Measurements from ENCODE around the gene FAM168A.
"Not testable (repeated sequence)": the region's sequence is repeated elsewhere in the genome, so short reads cannot be mapped to it uniquely, and the experiment has no call there.

The FAM168A gene

GRCh38 chr11:73579641-73580434, 18.1 kb downstream of the FAM168A start:
- no peak for TF ChIP-seq POLR2A (IDR thresholded peaks at IDR 0.05; ENCODE audit: low read depth, low read length)
- DNase-seq (ENCODE audit: insufficient read length, low spot score): no peak
- FAIRE-seq: no peak

- no peak for TF ChIP-seq POLR2A (IDR thresholded peaks at IDR 0.05; ENCODE audit: low read depth, low read length)
- FAIRE-seq (no peak), DNase-seq (ENCODE audit: insufficient read length, low spot score) (no peak)
Observed at GRCh38 chr11:73578592-73579185, 19.2 kb downstream of the FAM168A start.

GRCh38 chr11:73577496-73577917, 20.4 kb downstream of the FAM168A start:
- FAIRE-seq (no peak), DNase-seq (ENCODE audit: insufficient read length, low spot score) (no peak)
- no peak for TF ChIP-seq POLR2A (IDR thresholded peaks at IDR 0.05; ENCODE audit: low read depth, low read length)

- DNase-seq (ENCODE audit: insufficient read length, low spot score) (no peak), FAIRE-seq (no peak)
- no peak for TF ChIP-seq POLR2A (IDR thresholded peaks at IDR 0.05; ENCODE audit: low read depth, low read length)
Observed at GRCh38 chr11:73576185-73576614, 21.7 kb downstream of the FAM168A start.

- DNase-seq (ENCODE audit: insufficient read length, low spot score); FAIRE-seq: not testable (repeated sequence)
Observed at GRCh38 chr11:73571982-73572381, 25.9 kb downstream of the FAM168A start.

- peak; percentile 61 for FAIRE-seq
- no peak for DNase-seq (ENCODE audit: insufficient read length, low spot score)
Observed at GRCh38 chr11:73570415-73571114, 27.3 kb downstream of the FAM168A start.

GRCh38 chr11:73566977-73567755, 30.7 kb downstream of the FAM168A start:
- no peak for DNase-seq (ENCODE audit: insufficient read length, low spot score)
- TF ChIP-seq POLR2A (IDR thresholded peaks at IDR 0.05; ENCODE audit: low read depth, low read length): no peak
- FAIRE-seq: no peak

More at GRCh38 chr11:73570415-73571114, 27.3 kb downstream of the FAM168A start:
- TF ChIP-seq POLR2A (IDR thresholded peaks at IDR 0.05; ENCODE audit: low read depth, low read length): no peak

- no peak for FAIRE-seq
- TF ChIP-seq POLR2A (IDR thresholded peaks at IDR 0.05; ENCODE audit: low read depth, low read length): no peak
- DNase-seq (ENCODE audit: insufficient read length, low spot score): no peak
Observed at GRCh38 chr11:73566422-73566821, 31.5 kb downstream of the FAM168A start.

- FAIRE-seq: no peak
Observed at GRCh38 chr11:73565804-73566203, 32.1 kb downstream of the FAM168A start.

GRCh38 chr11:73564903-73565302, 33.0 kb downstream of the FAM168A start:
- FAIRE-seq (no peak), DNase-seq (ENCODE audit: insufficient read length, low spot score) (no peak)
- TF ChIP-seq POLR2A (IDR thresholded peaks at IDR 0.05; ENCODE audit: low read depth, low read length): no peak

More at GRCh38 chr11:73565804-73566203, 32.1 kb downstream of the FAM168A start:
- TF ChIP-seq POLR2A (IDR thresholded peaks at IDR 0.05; ENCODE audit: low read depth, low read length): no peak
- DNase-seq (ENCODE audit: insufficient read length, low spot score): no peak

GRCh38 chr11:73563539-73564200, 34.2 kb downstream of the FAM168A start:
- DNase-seq (ENCODE audit: insufficient read length, low spot score): no peak
- no peak for TF ChIP-seq POLR2A (IDR thresholded peaks at IDR 0.05; ENCODE audit: low read depth, low read length)
- FAIRE-seq: no peak

- FAIRE-seq (no peak), DNase-seq (ENCODE audit: insufficient read length, low spot score) (no peak)
- no peak for TF ChIP-seq POLR2A (IDR thresholded peaks at IDR 0.05; ENCODE audit: low read depth, low read length)
Observed at GRCh38 chr11:73559743-73560142, 38.2 kb downstream of the FAM168A start.

GRCh38 chr11:73556966-73557365, 40.9 kb downstream of the FAM168A start:
- DNase-seq (ENCODE audit: insufficient read length, low spot score) (no peak), FAIRE-seq (no peak)
- TF ChIP-seq POLR2A (IDR thresholded peaks at IDR 0.05; ENCODE audit: low read depth, low read length): no peak

Data from H54 (cell line).